HL-60 (cell line): ENCODE results near the gene TAS1R1.

ENCODE experiments used
- DNase-seq, 2 experiments: peaks; one replicate each; pipeline ENCODE4 v3.0.0-alpha.2; 2010 to 2020; ENCODE audit warnings: low read depth in 1 of 2, low spot score in 1 of 2
- H3K27ac ChIP-seq: fragments of 250-450 bp; sonication (Bioruptor Pico); replicated peaks from 2 replicates; pipeline ENCODE4 v1.5.1; 2020; ENCODE audit warnings: mild to moderate bottlenecking, moderate library complexity
- H3K27me3 ChIP-seq: fragments of 250-450 bp; sonication (Bioruptor Pico); 2 replicates; pipeline ENCODE4 v1.5.1; 2021; ENCODE audit warnings: mild to moderate bottlenecking, moderate library complexity; ENCODE audit not compliant: insufficient read depth, poor library complexity, severe bottlenecking
- H3K4me3 ChIP-seq: replicated peaks from 2 replicates; pipeline ENCODE4 v1.5.1; 2011; ENCODE audit warnings: mild to moderate bottlenecking, control low read depth, low read length; ENCODE audit not compliant: insufficient read depth
- CTCF ChIP-seq: IDR thresholded peaks from one replicate; pipeline ENCODE4 v1.5.1; 2011; ENCODE audit warnings: low read length, control low read depth, inconsistent platforms; ENCODE audit not compliant: insufficient read depth
- GABPA ChIP-seq: IDR thresholded peaks from 2 replicates; pipeline ENCODE4 v1.6.1; 2012; ENCODE audit warnings: low read depth
- POLR2AphosphoS5 ChIP-seq: IDR thresholded peaks from 2 replicates; pipeline ENCODE4 v1.6.1; 2012; ENCODE audit warnings: low read depth
- REST ChIP-seq: IDR thresholded peaks from 2 replicates; pipeline ENCODE4 v1.6.1; 2012; ENCODE audit warnings: low read depth; ENCODE audit not compliant: insufficient replicate concordance
- SPI1 ChIP-seq: IDR thresholded peaks from 2 replicates; pipeline ENCODE4 v1.6.1; 2012; ENCODE audit warnings: low read depth, mild to moderate bottlenecking, borderline replicate concordance

TAS1R1 gene

GRCh38 chr1:6530504-6531160 lies 24.5 kb upstream of the TAS1R1 start:
- no peak for TF ChIP-seq GABPA
- TF ChIP-seq REST, result no peak
- no peak for TF ChIP-seq SPI1
- no peak for TF ChIP-seq POLR2AphosphoS5
- no peak for TF ChIP-seq CTCF
- Histone ChIP-seq H3K27me3 (no peaks in the 10 kb centered on the region), H3K4me3 (no peak overlapping the region), H3K27ac (no peak overlapping the region)
- no peak for DNase-seq

GRCh38 chr1:6531996-6532395 lies 23.1 kb upstream of the TAS1R1 start:
- Histone ChIP-seq H3K4me3 (no peak overlapping the region), H3K27me3 (no peaks in the 10 kb centered on the region), H3K27ac (no peak overlapping the region)
- TF ChIP-seq SPI1 (peak; percentile 44), CTCF (no peak)
- no peak for DNase-seq

GRCh38 chr1:6534248-6534822 lies 20.8 kb upstream of the TAS1R1 start:
- no peak for DNase-seq
- no peak overlapping the region for H3K27ac ChIP-seq
- no peaks in the 10 kb centered on the region for H3K27me3 ChIP-seq
- H3K4me3 ChIP-seq, result no peak overlapping the region
- TF ChIP-seq GABPA (no peak), REST (no peak), CTCF (no peak), SPI1 (no peak), POLR2AphosphoS5 (no peak)

GRCh38 chr1:6535214-6535613 lies 19.9 kb upstream of the TAS1R1 start:
- Histone ChIP-seq H3K4me3 (no peak overlapping the region), H3K27me3 (no peaks in the 10 kb centered on the region), H3K27ac (no peak overlapping the region)
- no peak for DNase-seq
- TF ChIP-seq SPI1 (no peak), CTCF (no peak), GABPA (no peak), REST (no peak), POLR2AphosphoS5 (no peak)
